Muscle of leg (tissue), 11 donors: ENCODE measurements around the gene RABGAP1L. TPM values are rescaled to one million over a fixed set of nuclear protein-coding genes. Genes with fewer than 3 reads are reported as not detected.
"Not testable (repeated sequence)": the region's sequence is repeated elsewhere in the genome, so short reads cannot be mapped to it uniquely, and the experiment has no call there.

Experiments used
- DNase-seq: peaks from one replicate; pipeline ENCODE4 v3.0.0; 2013
- H3K27ac ChIP-seq: one replicate; pipeline ENCODE4 v1.5.1; 2013; ENCODE audit warnings: mild to moderate bottlenecking, low read length, control low read depth
- H3K27me3 ChIP-seq: one replicate; pipeline ENCODE4 v1.6.1; 2013; ENCODE audit warnings: low read length; ENCODE audit not compliant: control insufficient read depth, insufficient read depth
- H3K36me3 ChIP-seq: one replicate; pipeline ENCODE4 v1.6.1; 2013; ENCODE audit warnings: low read length; ENCODE audit not compliant: control insufficient read depth, insufficient read depth
- H3K4me1 ChIP-seq: one replicate; pipeline ENCODE4 v1.6.1; 2013; ENCODE audit warnings: low read length; ENCODE audit not compliant: control insufficient read depth, insufficient read depth
- H3K4me3 ChIP-seq: one replicate; pipeline ENCODE4 v1.5.1; 2013; ENCODE audit warnings: low read length, control low read depth
- H3K9me3 ChIP-seq: replicated peaks from 2 replicates; pipeline ENCODE4 v1.6.1; 2013; ENCODE audit warnings: low read depth, low read length; ENCODE audit not compliant: control insufficient read depth
- WGBS: methylation state at CpG from one replicate; pipeline ENCODE4 v1.1.5; 2013; ENCODE audit warnings: missing lambda C conversion rate; ENCODE audit not compliant: insufficient coverage; 5-methylcytosine and 5-hydroxymethylcytosine counted together
- polyA plus RNA-seq, 8 donors: library from polyadenylated mRNA; unstranded; fragments of 120-200 nt; gene quantifications; one replicate each; pipeline versions ENCODE4 v1.2.1 to v1.2.3, GENCODE V29; 2013; ENCODE audit warnings: inconsistent platforms in 1 of 8, low replicate concordance in 1 of 8; ENCODE audit not compliant: insufficient read length in 8 of 8, insufficient read depth in 1 of 8
- total RNA-seq: library from RNA; stranded (reverse); fragments of 120-200 nt; gene quantifications from one replicate; pipeline ENCODE4 v1.2.4, GENCODE V29; 2013

Gene RABGAP1L
- total and polyA plus RNA-seq, 9 donors, result 9.8 to 27.2 (median 11.6) TPM

DNA sequence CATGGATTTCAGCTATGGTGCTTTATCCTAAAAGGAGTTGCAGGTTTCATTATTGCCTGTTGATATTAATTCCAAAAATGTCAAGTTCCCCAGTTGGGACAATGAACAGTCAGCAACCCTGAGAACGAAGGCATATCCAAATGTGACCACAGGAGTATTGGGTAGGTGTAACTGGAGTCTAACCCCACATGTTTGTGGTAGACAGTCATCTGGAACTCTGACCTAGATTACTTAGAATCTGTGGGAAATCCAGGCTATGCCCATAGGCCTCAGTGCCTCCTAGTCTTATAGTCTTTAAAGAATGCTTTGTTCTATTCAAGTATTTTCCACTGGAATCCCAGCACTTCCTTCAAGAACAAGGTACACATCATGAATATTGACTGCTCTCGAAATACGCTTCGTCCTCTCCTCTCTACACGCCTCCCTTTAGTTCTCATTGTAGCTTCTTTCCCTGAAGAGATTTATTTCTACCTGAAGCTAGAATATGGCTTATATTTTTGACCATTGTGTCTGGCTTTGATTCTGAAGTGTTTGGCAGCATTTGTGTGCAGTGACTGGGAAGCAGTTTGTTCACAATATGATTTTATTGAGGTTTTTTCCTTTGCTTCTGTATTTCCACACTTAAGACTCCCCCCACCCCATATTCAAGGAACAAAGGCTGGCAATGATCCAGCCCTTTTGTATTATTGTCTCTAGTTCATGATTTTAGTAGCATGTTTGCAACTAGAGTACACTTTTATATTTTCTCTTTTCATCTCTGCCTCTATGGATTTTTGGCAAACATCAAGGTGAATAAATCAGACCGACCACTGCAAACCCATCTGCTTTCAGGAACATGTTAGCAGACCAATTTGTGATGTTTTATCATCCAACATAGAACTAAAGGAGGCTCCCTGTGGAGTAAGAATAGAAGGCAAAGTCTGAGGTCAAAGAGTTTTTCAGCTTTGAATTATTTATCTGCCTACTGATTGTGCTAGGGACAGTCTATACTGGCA, 467.0 kb downstream of the RABGAP1L start:
- H3K4me3 ChIP-seq, result no peak overlapping the region
- no peaks in the 10 kb centered on the region for H3K4me1 ChIP-seq
- no peaks in the 10 kb centered on the region for H3K27me3 ChIP-seq
- 88% methylated on average over 1 of the region's 6 CpGs for WGBS
- H3K9me3 ChIP-seq, result no peaks in the 10 kb centered on the region
- H3K36me3 ChIP-seq, result no peaks in the 10 kb centered on the region
- no peak overlapping the region for H3K27ac ChIP-seq
- peak; percentile 16 for DNase-seq

GRCh38 chr1:174637487-174637886, 478.2 kb downstream of the RABGAP1L start:
- Histone ChIP-seq H3K27me3 (no peaks in the 10 kb centered on the region), H3K4me3 (no peak overlapping the region), H3K9me3 (no peaks in the 10 kb centered on the region), H3K27ac (no peak overlapping the region), H3K4me1 (no peaks in the 10 kb centered on the region), H3K36me3 (no peaks in the 10 kb centered on the region)
- DNase-seq, result no peak
- WGBS, result 81% methylated on average over 4 of the region's 4 CpGs

DNA sequence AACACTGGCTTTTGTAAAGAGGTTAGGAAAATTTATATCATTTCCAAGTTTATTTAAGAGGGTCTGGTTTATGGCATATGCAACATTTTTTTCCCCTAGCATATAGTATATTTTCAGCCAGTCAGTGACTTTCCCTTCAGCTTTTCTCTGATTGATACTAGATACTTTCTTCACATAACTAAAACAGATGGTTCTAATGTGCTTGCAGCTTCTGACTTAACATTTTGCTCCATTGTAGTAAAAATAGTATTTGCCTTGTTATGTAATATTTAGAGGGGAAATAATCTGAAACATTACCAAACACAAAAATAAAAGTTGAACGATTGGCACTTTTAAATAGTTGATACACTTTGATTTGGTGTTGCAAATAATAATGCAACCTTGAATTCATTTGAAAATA, 480.1 kb downstream of the RABGAP1L start:
- no peaks in the 10 kb centered on the region for H3K27me3 ChIP-seq
- no peaks in the 10 kb centered on the region for H3K4me1 ChIP-seq
- DNase-seq, result no peak
- H3K4me3 ChIP-seq, result no peak overlapping the region
- H3K36me3 ChIP-seq, result no peaks in the 10 kb centered on the region
- H3K27ac ChIP-seq, result no peak overlapping the region
- no CpG with 5 or more reads among the region's 1 CpG for WGBS
- no peaks in the 10 kb centered on the region for H3K9me3 ChIP-seq

DNA sequence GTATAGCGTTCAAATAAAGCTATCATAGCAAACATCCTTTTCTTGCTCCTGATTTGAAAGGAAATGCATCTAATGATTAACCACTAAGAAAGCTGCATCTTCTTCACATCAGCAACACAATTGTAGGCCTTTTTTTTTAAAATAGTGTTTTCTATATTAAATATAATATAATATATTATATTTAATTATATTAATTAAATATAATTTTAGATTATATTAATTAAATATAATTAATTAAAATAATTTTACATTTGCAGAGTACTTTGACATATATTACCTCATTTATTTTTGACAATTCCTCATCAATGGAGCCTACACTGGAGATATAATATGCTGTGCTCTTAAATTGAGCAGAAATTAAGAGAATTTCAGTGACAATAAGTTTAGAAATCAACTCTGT, 481.5 kb downstream of the RABGAP1L start:
- H3K4me1 ChIP-seq, result no peaks in the 10 kb centered on the region
- no peak overlapping the region for H3K27ac ChIP-seq
- H3K9me3 ChIP-seq, result no peaks in the 10 kb centered on the region
- WGBS, result no CpG with 5 or more reads among the region's 1 CpG
- H3K4me3 ChIP-seq, result no peak overlapping the region
- DNase-seq, result no peak
- H3K27me3 ChIP-seq, result no peaks in the 10 kb centered on the region
- H3K36me3 ChIP-seq, result no peaks in the 10 kb centered on the region

- H3K27me3 ChIP-seq, result no peaks in the 10 kb centered on the region
- H3K4me3 ChIP-seq, result no peak overlapping the region
- H3K4me1 ChIP-seq, result no peaks in the 10 kb centered on the region
- H3K9me3 ChIP-seq, result no peaks in the 10 kb centered on the region
- no peak overlapping the region for H3K27ac ChIP-seq
- no peaks in the 10 kb centered on the region for H3K36me3 ChIP-seq
- no peak for DNase-seq
Measured at GRCh38 chr1:174642393-174642792, 483.1 kb downstream of the RABGAP1L start.

DNA sequence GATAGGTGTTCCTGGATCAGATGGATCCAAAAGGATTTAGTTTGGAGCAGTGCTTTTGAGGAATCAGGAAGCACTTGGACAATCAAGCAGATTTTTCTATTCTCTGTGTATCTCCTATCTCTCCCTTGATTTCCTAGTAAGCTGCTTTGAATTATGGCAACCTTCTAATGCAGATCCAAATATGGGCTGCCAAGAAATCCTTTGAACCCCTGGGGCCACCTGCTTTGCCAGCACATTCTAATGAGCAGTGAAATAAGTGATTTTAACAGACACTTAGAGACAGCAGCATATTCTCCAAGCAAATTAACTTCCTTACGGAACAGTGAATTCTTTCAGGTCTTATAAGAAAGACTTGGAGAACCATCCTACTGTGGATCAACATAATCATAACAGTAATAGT, 483.9 kb downstream of the RABGAP1L start:
- no peak overlapping the region for H3K4me3 ChIP-seq
- peaks cover 2% of the 10 kb centered on the region for H3K9me3 ChIP-seq
- no peaks in the 10 kb centered on the region for H3K27me3 ChIP-seq
- DNase-seq, result no peak
- H3K36me3 ChIP-seq, result no peaks in the 10 kb centered on the region
- H3K27ac ChIP-seq, result no peak overlapping the region
- H3K4me1 ChIP-seq, result no peaks in the 10 kb centered on the region
- no CpG with 5 or more reads among the region's 1 CpG for WGBS

GRCh38 chr1:174649572-174649971, 490.3 kb downstream of the RABGAP1L start:
- H3K9me3 ChIP-seq, H3K27me3 ChIP-seq, H3K4me3 ChIP-seq, H3K4me1 ChIP-seq, H3K36me3 ChIP-seq, H3K27ac ChIP-seq, DNase-seq: not testable (repeated sequence)
- WGBS, result 60% methylated on average over 1 of the region's 2 CpGs

DNA sequence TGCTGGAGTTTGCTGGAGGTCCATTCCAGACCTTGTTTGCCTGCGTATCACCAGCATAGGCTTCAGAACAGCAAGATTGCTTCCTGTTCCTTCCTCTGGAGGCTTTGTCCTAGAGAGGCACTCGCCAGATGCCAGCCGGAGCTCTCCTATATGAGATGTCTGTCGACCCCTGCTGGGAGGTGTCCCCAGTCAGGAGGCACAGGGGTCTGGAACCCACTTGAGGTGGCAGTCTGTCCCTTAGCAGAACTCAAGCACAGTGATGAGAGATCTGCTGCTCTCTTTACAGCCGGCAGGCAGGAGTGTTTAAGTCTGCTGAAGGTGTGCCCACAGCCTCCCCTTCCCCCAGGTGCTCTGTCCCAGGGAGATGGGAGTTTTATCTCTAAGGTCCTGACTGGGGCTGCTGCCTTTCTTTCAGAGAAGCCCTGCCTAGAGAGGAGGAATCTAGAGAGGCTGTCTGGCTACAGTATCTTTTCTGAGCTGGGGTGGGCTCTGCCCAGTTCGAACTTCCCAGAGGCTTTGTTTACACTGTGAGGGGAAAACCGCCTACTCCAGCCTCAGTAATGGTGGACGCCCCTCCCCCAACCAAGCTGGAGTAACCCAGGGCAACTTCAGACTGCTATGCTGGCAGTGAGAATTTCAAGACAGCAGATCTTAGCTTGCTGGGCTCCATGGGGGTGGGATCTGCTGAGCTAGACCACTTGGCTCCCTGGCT, 493.4 kb downstream of the RABGAP1L start:
- Histone ChIP-seq H3K4me3 (no peak overlapping the region), H3K27me3 (no peaks in the 10 kb centered on the region), H3K36me3 (no peaks in the 10 kb centered on the region), H3K27ac (no peak overlapping the region), H3K9me3 (no peaks in the 10 kb centered on the region), H3K4me1 (no peaks in the 10 kb centered on the region)
- no peak for DNase-seq
- 73% methylated on average over 4 of the region's 8 CpGs for WGBS

GRCh38 chr1:174654560-174654959, 495.2 kb downstream of the RABGAP1L start:
- H3K27ac ChIP-seq, result no peak overlapping the region
- DNase-seq, result peak; percentile 4
- H3K4me3 ChIP-seq, result no peak overlapping the region
- H3K9me3 ChIP-seq, result no peaks in the 10 kb centered on the region
- H3K4me1 ChIP-seq, result no peaks in the 10 kb centered on the region
- H3K36me3 ChIP-seq, result no peaks in the 10 kb centered on the region
- no peaks in the 10 kb centered on the region for H3K27me3 ChIP-seq

DNA sequence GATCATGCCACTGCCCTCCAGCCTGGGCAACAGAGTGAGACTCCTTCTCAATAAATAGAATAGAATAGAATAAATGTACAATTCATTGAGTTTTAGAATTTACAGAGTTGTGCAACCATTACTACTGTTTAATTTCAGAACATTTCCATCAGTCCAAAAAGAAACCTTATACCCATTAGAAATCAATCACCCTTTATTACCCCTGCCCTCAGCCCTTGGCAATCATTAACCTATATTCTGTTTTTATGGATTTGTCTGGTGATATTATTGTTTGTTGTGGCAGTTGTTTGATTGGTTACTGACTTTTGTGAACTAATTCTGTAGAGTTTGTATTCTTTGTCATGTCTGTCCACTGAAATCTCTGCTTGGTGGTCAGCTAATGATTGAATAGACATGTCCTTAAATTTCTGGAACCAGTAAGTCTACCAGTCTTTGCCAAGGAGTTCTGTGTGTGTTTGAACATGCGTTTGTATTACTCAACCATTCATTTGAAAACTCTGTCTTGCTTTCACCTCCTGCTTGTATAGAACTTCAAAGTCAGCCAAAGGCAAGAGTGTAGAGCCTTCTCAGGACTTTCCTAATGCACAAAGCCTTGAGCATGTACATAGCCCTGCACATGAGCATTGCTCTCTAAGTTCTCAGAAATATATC, 497.2 kb downstream of the RABGAP1L start:
- H3K9me3 ChIP-seq, result no peaks in the 10 kb centered on the region
- no peaks in the 10 kb centered on the region for H3K36me3 ChIP-seq
- WGBS, result 100% methylated on average over 1 of the region's 1 CpG
- no peaks in the 10 kb centered on the region for H3K27me3 ChIP-seq
- no peak overlapping the region for H3K4me3 ChIP-seq
- DNase-seq, result no peak
- no peak overlapping the region for H3K27ac ChIP-seq
- no peaks in the 10 kb centered on the region for H3K4me1 ChIP-seq
